WI38 (cell line): ENCODE measurements around the gene PGRMC2.

Experiments used
- H3K4me3 ChIP-seq: 2 replicates; pipeline ENCODE4 v1.5.1; 2011; ENCODE audit warnings: low read depth, mild to moderate bottlenecking, control low read depth, low read length
- CTCF ChIP-seq: IDR thresholded peaks from 2 replicates; pipeline ENCODE4 v1.5.1; 2012; ENCODE audit warnings: low read depth, mild to moderate bottlenecking, control low read depth, low read length

Gene PGRMC2

DNA sequence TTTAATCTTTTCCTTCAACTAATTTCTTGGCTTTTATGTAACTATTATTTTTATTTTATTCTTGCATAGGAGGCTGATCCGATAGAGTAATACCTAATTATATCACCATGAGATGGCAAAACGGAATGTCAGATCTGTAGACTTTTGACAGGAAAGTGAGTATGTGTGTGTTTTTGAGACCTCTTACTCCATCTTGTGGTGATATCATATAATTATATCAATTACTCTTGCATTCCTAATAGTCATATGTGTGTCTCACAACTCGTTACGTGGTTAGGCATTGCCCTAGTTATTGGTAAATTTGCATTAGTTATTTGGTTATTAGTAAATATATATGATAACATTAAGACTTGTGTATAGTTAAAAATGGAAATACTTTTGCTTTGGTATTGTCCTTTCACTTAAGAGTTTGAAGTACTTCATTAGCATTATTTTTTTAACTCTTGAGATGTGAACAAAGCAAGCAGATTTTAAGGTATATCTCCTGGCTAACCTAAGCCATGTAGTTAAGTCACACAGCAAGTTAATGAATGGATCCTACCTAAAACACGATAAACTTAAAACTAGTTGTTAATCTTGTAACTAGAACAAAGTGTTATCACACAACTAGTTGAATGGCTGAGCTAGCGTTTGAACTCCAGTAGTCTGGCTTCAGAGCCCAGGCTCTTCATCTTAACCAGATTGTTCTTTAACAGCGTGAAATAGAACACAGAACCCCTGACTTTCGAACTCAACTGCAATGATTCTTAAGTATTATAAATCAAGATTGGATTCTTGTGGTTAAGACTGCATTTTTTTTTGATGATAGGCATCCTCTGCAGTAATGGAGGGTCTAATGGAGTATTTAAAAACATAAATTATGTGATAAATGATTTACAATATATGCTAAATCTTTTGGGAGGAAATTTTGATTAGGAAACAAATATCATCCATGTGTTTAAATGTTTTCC is 67.1 kb downstream of the PGRMC2 start:
- H3K4me3 ChIP-seq, result no peak overlapping the region

More for the DNA sequence above, 67.1 kb downstream of the PGRMC2 start:
- no peak for TF ChIP-seq CTCF
